GM18873 (cell line): ENCODE results near the gene MFGE8.

Source experiments
- ATAC-seq: cut with Tn5 transposase; IDR thresholded peaks from one replicate; pipeline ENCODE4 v1.9.1; 2021; ENCODE audit warnings: mild to moderate bottlenecking, moderate library complexity, moderate number of reproducible peaks; ENCODE audit not compliant: unreplicated experiment, low FRiP score

Gene MFGE8

GRCh38 chr15:88876573-88876972 lies 36.6 kb downstream of the MFGE8 start:
- no peak for ATAC-seq

- ATAC-seq, result no peak
These were observed 38.5 kb downstream of the MFGE8 start for GRCh38 chr15:88874684-88875083.

GRCh38 chr15:88874275-88874674 lies 38.9 kb downstream of the MFGE8 start:
- ATAC-seq, result no peak

- no peak for ATAC-seq
These were observed 39.4 kb downstream of the MFGE8 start for GRCh38 chr15:88873786-88874185.

GRCh38 chr15:88872706-88873105 lies 40.5 kb downstream of the MFGE8 start:
- no peak for ATAC-seq

- ATAC-seq, result no peak
These were observed 41.1 kb downstream of the MFGE8 start for GRCh38 chr15:88872106-88872505.

- no peak for ATAC-seq
These were observed 41.9 kb downstream of the MFGE8 start for GRCh38 chr15:88871313-88871712.

GRCh38 chr15:88866295-88866881 lies 46.8 kb downstream of the MFGE8 start:
- no peak for ATAC-seq

GRCh38 chr15:88865498-88866099 lies 47.6 kb downstream of the MFGE8 start:
- no peak for ATAC-seq

GRCh38 chr15:88864861-88865497 lies 48.2 kb downstream of the MFGE8 start:
- ATAC-seq, result no peak

- no peak for ATAC-seq
These were observed 49.8 kb downstream of the MFGE8 start for GRCh38 chr15:88863412-88863811.

GRCh38 chr15:88860212-88860611 lies 53.0 kb downstream of the MFGE8 start:
- no peak for ATAC-seq

- no peak for ATAC-seq
These were observed 53.6 kb downstream of the MFGE8 start for GRCh38 chr15:88859550-88859949.

GRCh38 chr15:88858934-88859333 lies 54.2 kb downstream of the MFGE8 start:
- no peak for ATAC-seq

- no peak for ATAC-seq
These were observed 60.7 kb downstream of the MFGE8 start for GRCh38 chr15:88852476-88852875.

- ATAC-seq, result no peak
These were observed 63.7 kb downstream of the MFGE8 start for GRCh38 chr15:88849376-88850072.
